Esophagus (tissue), 2 donors: Measurements from ENCODE around the gene GZMB. TPM values are rescaled to one million over a fixed set of nuclear protein-coding genes. Genes with fewer than 3 reads are reported as not detected.
"Not testable (repeated sequence)": the region's sequence is repeated elsewhere in the genome, so short reads cannot be mapped to it uniquely, and the experiment has no call there.

Experiments
- H3K27ac ChIP-seq, 2 donors: one replicate each; pipeline ENCODE4 v1.5.1; 2013; ENCODE audit warnings: low read depth in 2 of 2, mild to moderate bottlenecking in 2 of 2, inconsistent platforms in 1 of 2, low read length in 1 of 2, moderate library complexity in 1 of 2
- H3K27me3 ChIP-seq, 2 donors: one replicate each; pipeline ENCODE4 v1.6.1; 2013; ENCODE audit warnings: low read length in 2 of 2, control low read depth in 1 of 2, mild to moderate bottlenecking in 1 of 2; ENCODE audit not compliant: insufficient read depth in 2 of 2, control insufficient read depth in 1 of 2
- H3K36me3 ChIP-seq, 2 donors: one replicate each; pipeline ENCODE4 v1.6.1; 2013; ENCODE audit warnings: low read length in 1 of 2; ENCODE audit not compliant: control insufficient read depth in 2 of 2, insufficient read depth in 2 of 2
- H3K4me1 ChIP-seq, 2 donors: one replicate each; pipeline ENCODE4 v1.6.1; 2013; ENCODE audit warnings: low read length in 1 of 2; ENCODE audit not compliant: control insufficient read depth in 2 of 2, insufficient read depth in 2 of 2
- H3K4me3 ChIP-seq, 2 donors: one replicate each; pipeline ENCODE4 v1.5.1; 2013; ENCODE audit warnings: low read length in 2 of 2, mild to moderate bottlenecking in 2 of 2, low read depth in 1 of 2, moderate library complexity in 1 of 2
- H3K9me3 ChIP-seq, 2 donors: one replicate each; pipeline ENCODE4 v1.6.1; 2013; ENCODE audit warnings: mild to moderate bottlenecking in 2 of 2, low read depth in 1 of 2, low read length in 1 of 2, moderate library complexity in 1 of 2; ENCODE audit not compliant: control insufficient read depth in 2 of 2, insufficient read depth in 1 of 2
- WGBS, 2 donors: extraction: QIAGEN DNeasy Blood & Tissue Kit; methylation state at CpG; one replicate each; pipeline ENCODE4 v1.1.7; 2013; 5-methylcytosine and 5-hydroxymethylcytosine counted together
- polyA plus RNA-seq, 2 donors: library from polyadenylated mRNA; stranded (reverse); fragments of 200-250 nt; gene quantifications; one replicate each; pipeline ENCODE4 v1.2.3, GENCODE V29; 2013
- donor health status: healthy with polysubstance abuse.
- donor health status: Bipolar disorder and iron deficiency.

Gene GZMB
- polyA plus RNA-seq, 2 donors = 3.0 to 3.2 TPM

DNA sequence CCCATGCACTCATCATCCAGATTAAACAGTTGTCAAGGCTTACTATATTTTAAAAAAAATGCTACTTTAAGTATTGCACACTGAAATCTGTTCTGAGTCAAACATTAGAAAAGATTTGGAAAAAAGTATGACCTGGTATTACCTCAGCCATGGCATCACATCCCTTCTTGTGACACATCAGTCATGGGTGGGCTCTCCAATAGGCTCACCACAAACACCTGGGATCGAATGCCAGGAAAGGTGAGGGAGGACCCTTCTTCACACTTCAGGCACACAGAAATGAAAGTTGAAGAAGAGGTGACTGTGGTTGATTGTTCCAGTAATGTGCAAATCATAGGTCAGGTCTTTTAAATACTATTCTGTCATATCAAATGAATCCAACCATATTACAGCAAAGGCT lies 36.6 kb upstream of the GZMB start:
- WGBS, 2 donors = 70 to 86% methylated on average over 1 of the region's 1 CpG
- H3K27ac ChIP-seq = no peak overlapping the region
- H3K9me3 ChIP-seq = no peaks in the 10 kb centered on the region

DNA sequence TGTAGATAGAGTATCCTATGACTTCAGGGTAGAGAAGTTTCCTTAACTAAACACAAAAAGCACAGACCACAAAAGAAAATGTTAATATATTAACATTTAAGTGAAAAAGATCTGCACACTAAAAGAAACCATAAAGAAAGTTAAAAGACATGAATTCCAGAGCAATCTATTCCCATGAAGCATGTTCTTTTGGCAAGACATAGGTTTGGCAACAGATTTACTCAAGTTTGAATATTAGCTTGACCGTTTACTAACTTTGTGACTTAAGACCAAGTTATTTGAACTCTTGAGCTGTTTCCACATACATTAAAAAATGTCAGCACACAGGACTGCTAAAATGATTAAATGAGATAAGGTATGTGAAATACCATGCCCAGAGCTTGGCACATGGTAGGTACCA lies 35.7 kb upstream of the GZMB start:
- no peaks in the 10 kb centered on the region for H3K9me3 ChIP-seq
- no peak overlapping the region for H3K27ac ChIP-seq
- no peaks in the 10 kb centered on the region for H3K36me3 ChIP-seq
- 51 to 59% methylated on average over 1 of the region's 1 CpG for WGBS, 2 donors
- H3K4me3 ChIP-seq = no peak overlapping the region
- no peaks in the 10 kb centered on the region for H3K27me3 ChIP-seq
- H3K4me1 ChIP-seq = no peaks in the 10 kb centered on the region

More for the DNA sequence above, 36.6 kb upstream of the GZMB start:
- Histone ChIP-seq H3K4me3 (no peak overlapping the region), H3K27me3 (no peaks in the 10 kb centered on the region), H3K4me1 (no peaks in the 10 kb centered on the region), H3K36me3 (no peaks in the 10 kb centered on the region)

DNA sequence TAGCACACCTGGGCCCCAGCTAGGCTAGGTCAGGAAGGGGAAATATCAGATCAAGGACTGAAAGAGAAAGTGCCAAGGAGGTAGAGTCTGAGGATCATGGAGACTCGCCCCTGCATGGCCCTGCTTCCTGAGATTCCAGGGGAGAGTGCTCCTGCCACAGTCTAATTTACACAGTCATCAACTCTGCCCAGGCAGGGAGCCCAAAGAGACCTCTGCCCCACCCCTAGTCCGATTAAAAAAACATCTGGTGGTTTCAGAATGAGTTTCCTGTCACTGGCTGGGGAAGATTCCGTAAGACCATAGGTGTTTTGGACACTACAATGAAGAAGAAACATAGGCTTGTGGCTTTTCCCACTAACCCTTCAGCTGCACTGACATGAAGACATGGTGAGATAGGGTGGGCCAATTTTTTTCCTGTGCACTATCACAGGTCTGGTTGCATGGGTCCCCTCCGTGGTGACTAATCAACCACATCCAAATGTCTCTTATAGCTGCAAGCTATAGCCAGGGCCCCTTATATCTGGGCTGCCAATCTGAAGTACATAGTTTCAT lies 31.5 kb upstream of the GZMB start:
- WGBS, 2 donors = 48 to 59% methylated on average over 4 of the region's 4 CpGs
- no peak overlapping the region for H3K27ac ChIP-seq

DNA sequence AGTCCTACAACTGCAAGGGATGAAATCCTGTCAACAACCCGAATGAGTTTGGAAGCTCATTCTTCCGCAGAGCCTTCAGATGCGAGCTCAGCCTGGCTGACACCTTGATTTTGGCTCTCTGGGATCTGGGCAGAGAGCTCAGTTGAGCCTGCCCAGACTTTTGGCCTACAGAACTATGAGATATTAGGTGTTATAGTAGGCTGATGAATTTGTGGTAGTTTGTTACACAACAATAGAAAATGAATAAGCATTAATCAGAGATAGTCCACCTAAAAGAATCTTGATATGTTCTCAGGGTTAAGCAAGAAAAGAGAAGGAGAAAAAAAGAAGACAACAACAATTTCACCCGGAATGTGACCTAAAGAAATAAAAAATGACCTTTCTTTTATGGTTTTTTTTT lies 30.4 kb upstream of the GZMB start:
- Histone ChIP-seq H3K36me3 (no peaks in the 10 kb centered on the region), H3K27me3 (no peaks in the 10 kb centered on the region)
- 88% methylated on average over 4 of the region's 4 CpGs for WGBS, 2 donors

More for the DNA sequence above, 31.5 kb upstream of the GZMB start:
- H3K9me3 ChIP-seq = no peaks in the 10 kb centered on the region
- H3K4me3 ChIP-seq = no peak overlapping the region
- no peaks in the 10 kb centered on the region for H3K36me3 ChIP-seq
- no peaks in the 10 kb centered on the region for H3K4me1 ChIP-seq
- no peaks in the 10 kb centered on the region for H3K27me3 ChIP-seq

DNA sequence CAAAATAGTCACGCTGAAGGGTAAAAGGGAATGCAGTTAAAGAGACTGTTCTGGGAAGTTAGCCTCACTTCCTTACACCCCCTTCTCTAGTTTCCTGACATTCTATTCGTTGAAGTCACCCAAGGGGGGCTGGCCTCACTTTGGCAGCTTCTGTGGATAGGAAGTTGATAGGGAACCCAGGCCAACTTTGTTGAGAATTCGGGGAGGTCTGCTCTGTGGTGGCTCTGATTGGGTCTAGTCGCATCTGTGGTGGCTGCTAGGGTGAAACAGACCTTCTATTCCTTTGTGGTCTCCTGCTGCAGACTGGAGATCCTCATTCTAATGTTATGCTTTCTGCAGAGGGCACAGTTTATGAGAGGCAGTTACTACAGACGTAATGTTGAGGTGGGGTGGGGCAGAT lies 28.8 kb upstream of the GZMB start:
- Histone ChIP-seq H3K4me1 (no peaks in the 10 kb centered on the region), H3K36me3 (no peaks in the 10 kb centered on the region), H3K27me3 (no peaks in the 10 kb centered on the region), H3K27ac (no peak overlapping the region), H3K9me3 (no peaks in the 10 kb centered on the region), H3K4me3 (no peak overlapping the region)
- 54 to 62% methylated on average over 5 of the region's 5 CpGs for WGBS, 2 donors

More for the DNA sequence above, 30.4 kb upstream of the GZMB start:
- H3K4me1 ChIP-seq = no peaks in the 10 kb centered on the region
- H3K4me3 ChIP-seq = no peak overlapping the region
- no peak overlapping the region for H3K27ac ChIP-seq
- H3K9me3 ChIP-seq = no peaks in the 10 kb centered on the region

DNA sequence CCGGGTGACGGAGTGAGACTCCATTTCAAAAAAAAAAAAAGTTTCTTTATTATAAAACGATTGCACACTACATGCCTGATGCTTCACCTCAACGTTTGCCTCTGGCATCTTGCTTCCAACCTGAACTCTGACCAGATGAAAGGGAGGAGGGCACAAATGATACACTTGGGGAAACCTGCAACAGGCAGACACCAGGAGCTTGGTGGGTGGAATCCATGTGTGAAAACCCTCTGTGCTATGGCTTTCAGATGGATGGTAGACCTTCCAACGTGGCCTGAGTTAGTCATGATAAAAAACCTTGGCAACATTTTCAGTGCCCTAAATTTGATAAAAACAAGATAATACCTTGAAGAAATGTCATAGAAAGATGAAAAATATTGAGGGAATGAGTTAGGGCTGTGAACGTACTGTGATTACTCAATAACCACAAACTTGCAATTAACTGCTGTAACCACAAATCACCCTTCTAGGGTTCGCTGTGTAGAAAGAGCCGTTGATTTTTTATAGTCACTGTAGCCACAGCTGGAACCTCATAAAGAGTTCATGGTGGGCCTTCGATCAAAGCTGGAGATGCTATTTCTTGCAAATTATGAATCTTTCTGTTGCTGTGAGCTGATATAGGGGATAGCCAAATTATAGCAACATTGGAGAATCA lies 26.1 kb upstream of the GZMB start:
- no peak overlapping the region for H3K27ac ChIP-seq
- no peaks in the 10 kb centered on the region for H3K36me3 ChIP-seq
- no peaks in the 10 kb centered on the region for H3K27me3 ChIP-seq
- H3K9me3 ChIP-seq = no peaks in the 10 kb centered on the region
- no peaks in the 10 kb centered on the region for H3K4me1 ChIP-seq
- no peak overlapping the region for H3K4me3 ChIP-seq
- 69 to 71% methylated on average over 9 of the region's 9 CpGs for WGBS, 2 donors

DNA sequence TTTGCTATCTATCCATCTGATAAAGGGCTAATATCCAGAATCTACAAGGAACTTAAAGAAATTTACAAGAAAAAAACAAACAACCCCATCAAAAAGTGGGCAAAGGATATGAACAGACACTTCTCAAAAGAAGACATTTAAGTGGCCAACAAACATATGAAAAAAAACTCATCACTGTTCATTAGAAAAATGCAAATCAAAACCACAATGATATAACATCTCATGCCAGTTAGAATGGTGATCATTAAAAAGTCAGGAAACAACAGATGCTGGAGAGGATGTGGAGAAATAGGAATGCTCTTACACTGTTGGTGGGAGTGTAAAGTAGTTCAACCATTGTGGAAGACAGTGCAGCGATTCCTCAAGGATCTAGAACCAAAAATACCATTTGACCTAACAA lies 14.4 kb upstream of the GZMB start:
- not testable (repeated sequence) for H3K27ac ChIP-seq, H3K9me3 ChIP-seq, H3K27me3 ChIP-seq, H3K4me1 ChIP-seq, H3K36me3 ChIP-seq, H3K4me3 ChIP-seq
- WGBS, 2 donors = 58 to 74% methylated on average over 1 of the region's 1 CpG

DNA sequence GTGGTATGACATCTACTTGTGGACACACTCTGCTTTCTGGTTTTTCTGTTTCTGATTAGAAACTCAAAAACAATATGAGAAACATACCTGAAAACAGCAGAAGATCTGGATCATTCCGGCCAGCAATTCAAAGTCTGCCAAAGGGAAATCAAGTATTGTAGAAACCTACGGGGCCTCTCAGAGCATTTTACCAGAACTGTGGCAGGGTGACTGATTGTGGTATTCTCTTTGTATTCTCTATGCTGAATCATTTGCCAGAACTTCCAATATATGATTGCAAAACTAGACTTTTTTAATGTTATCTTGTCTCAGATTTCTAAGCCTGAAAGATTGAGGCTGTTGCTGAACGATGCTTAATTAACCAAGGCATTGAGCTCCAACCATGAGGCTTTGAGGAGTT lies 5.9 kb upstream of the GZMB start:
- Histone ChIP-seq H3K27ac (no peak overlapping the region), H3K9me3 (no peaks in the 10 kb centered on the region), H3K36me3 (no peaks in the 10 kb centered on the region), H3K27me3 (no peaks in the 10 kb centered on the region), H3K4me1 (no peaks in the 10 kb centered on the region), H3K4me3 (no peak overlapping the region)
- WGBS, 2 donors = 50% methylated on average over 3 of the region's 3 CpGs

DNA sequence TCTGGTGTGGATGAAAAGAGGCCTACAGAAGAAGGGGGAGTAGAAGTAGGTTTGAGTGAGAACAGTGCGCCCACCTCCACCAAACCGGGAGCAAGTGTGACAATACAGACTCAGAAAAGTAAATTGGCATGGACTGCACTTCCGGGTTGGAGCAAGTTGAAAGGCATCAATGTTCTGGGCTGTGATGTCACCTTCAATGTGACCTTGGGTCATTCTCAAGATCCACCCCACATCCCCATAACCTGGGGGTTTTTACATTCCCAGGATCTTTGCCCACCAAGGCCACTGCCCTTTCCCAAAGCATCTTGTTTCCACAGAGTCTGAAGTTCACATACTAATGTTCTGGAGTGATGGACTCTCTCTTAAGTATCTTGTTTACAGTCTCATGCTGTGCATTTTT lies 5.3 kb upstream of the GZMB start:
- WGBS, 2 donors = 84 to 89% methylated on average over 3 of the region's 3 CpGs
- Histone ChIP-seq H3K4me1 (no peaks in the 10 kb centered on the region), H3K27me3 (no peaks in the 10 kb centered on the region), H3K4me3 (no peak overlapping the region), H3K27ac (no peak overlapping the region), H3K9me3 (no peaks in the 10 kb centered on the region), H3K36me3 (no peaks in the 10 kb centered on the region)

DNA sequence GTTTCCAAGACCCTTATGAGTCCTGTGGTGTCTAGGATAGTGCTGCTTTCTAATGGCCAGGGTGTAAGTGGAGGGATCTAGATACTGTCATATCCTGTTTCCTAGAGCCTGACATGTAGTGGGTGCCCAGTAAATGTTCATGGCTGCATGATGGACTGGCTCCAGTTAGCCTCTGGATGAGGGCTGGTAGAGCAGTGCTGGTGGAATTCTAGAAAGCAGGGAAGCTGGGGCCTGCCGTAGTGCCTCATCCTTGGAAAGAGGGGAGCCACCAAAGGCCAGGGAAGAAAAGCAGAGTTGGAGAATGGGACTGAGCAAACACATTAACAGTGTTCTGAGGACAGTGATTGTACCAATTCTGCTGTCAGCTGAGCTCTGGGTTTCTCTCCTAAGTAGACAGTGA lies 637 bp downstream of the GZMB start:
- Histone ChIP-seq H3K9me3 (no peaks in the 10 kb centered on the region), H3K27ac (no peak overlapping the region), H3K4me1 (peaks cover 0 to 10% of the 10 kb centered on the region in 2 donors), H3K27me3 (no peaks in the 10 kb centered on the region), H3K36me3 (no peaks in the 10 kb centered on the region), H3K4me3 (no peak overlapping the region)
- WGBS, 2 donors = 93 to 100% methylated on average over 1 of the region's 1 CpG
